GM18907 (cell line): Measurements from ENCODE around the gene KREMEN1.

Experiments
- ATAC-seq: cut with Tn5 transposase; IDR thresholded peaks from one replicate; pipeline ENCODE4 v1.9.1; 2021; ENCODE audit warnings: mild to moderate bottlenecking, moderate library complexity; ENCODE audit not compliant: unreplicated experiment

Gene KREMEN1

DNA sequence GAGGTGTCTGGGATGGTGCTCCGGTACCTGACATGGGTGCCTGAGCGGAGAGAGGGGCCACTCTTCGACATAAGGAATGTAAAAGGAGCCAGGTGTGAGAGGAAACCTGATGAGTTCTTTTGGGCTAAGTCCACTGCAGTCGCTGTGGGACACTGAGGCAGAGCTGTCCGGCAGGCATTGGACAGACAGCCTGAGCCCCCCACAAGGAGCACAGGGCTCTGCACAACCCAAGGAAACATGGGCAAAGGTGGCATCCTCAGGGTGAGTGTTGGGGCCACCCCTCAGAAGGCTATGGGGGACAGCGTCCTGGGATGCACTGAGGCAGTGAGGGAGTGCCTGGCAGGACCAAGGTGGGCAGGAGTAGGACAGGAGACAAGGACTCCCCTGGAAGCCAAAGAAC, 75.2 kb downstream of the KREMEN1 start:
- ATAC-seq: no peak

DNA sequence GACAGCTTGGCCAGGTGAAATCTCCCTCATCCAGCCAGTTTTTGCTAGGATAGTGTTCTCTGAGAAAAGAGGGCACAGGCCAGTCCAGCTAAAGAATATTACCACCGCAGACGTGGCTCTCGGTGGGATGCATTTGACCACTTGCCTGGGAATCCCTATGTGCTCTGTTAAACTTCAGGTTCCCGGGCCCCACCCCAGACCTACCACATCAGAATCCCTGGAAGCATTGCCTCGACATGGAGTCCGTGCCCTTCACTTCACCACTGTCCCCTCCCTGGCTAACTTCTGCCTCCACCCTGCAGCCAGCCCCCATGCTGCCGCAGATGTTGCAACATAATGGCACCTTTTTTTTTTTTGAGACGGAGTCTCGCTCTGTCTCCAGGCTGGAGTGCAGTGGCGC, 76.0 kb downstream of the KREMEN1 start:
- no peak for ATAC-seq

DNA sequence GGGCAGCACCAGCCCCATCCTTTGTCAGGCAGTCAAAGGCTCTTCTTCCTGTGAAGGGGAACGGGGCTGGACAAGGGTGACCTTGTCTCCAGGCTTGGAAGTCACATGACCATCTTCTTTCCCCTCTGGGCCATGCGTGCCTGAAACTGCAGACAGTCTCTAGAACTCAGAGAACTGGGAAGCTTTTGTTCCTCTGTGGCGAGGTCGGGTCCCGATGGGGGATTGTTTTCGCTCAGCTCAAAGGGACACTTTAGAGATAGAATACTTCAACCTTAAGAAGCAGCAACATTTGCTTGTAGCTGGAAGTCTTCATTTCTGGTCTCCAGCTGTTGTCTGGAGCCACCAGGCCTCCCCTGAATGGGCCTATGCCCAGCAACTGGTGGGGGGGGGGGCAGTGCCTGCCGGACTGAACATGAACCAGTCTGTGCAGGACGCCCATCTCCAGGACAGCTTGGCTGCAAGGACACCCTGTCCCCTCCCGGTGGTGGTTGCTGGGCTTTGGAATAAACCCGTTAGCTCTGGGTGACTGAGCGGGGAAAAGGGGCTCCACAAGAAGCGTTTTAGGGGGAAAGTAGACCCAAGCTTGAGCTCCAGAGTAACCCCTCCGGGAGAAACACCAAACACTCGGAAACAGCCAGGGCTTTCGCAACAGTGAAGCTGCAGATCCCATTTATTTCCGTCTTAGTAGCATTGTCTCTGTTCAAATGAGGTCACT, 77.2 kb downstream of the KREMEN1 start:
- no peak for ATAC-seq

DNA sequence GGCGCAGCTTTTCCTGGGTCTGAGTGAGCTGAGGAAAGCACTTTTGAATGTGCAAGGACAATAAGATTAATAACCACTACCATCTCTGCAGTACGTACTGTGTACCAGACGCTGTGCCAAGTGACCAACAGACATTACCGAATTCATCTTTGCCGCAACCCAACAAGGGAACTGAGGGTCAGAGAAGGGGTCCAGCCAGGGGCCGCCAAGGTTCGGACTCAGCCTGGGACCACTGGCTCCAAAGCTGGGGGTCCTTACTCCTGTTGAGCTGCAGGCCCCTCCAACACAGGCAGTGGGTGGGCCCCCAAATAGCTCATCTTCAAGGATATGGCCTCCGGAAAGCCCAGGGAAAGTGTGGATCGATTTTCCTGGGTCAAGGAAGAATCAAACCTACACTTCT, 77.9 kb downstream of the KREMEN1 start:
- no peak for ATAC-seq

DNA sequence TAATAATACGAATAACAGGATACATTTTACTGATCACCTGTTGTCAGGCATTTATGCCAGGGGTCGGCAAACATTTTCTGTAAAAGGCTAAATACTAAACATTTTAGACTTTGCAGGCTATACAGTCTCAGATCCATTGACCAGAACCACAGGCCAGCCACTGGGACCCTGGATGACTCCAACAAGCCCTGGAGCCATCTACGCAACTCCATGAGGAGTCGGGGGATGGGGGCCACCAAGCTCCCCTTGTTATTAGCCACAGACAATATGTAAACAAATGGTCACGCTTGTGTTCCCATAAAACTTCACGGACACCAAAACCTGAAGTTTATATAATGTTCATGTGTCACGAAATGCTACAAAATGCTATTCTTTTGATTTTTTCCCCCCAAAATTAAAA, 78.5 kb downstream of the KREMEN1 start:
- ATAC-seq: no peak

DNA sequence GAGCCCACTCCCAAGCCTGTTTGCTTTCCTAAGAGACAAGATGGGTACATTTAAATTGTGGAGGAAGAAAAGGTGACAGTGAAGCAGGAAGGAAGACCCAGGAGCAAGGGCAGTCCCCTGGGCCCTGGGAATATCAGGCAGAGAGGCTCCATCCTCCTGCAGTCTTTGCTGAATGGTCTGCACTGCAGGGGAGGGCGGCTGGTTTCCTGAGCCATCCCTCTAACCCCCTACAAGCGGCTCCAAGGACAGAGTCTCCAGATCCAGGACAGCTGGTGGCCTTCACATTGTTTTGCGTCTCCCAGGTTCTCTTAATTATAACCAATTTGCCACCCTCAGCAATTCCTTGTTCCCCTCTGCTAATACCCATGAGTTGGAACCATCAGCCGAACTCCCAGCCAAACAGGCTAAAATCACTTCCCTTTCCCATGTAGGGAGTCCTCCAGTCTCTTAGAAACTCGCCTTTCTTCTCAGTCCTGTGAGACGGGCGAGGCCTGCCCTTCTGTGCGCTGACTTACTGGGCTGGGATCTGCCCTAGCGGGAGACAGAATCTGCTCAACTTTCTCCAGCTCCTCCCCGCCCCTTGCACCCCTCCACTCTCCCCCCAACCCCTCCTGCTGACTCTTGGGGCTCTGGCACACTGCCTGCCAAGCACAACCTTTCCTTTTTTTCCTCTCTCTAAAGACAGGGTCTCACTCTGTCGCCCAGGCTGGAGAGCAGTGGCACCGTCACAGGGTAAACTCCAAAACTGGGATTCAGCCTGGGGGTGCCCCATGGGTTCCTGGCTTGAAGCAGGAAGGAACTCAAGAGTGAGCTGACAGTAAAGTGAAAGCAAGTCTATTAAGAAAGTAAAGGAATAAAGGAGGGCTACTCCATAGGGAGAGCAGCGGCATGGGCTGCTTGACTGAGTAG, 79.5 kb downstream of the KREMEN1 start:
- ATAC-seq: no peak

DNA sequence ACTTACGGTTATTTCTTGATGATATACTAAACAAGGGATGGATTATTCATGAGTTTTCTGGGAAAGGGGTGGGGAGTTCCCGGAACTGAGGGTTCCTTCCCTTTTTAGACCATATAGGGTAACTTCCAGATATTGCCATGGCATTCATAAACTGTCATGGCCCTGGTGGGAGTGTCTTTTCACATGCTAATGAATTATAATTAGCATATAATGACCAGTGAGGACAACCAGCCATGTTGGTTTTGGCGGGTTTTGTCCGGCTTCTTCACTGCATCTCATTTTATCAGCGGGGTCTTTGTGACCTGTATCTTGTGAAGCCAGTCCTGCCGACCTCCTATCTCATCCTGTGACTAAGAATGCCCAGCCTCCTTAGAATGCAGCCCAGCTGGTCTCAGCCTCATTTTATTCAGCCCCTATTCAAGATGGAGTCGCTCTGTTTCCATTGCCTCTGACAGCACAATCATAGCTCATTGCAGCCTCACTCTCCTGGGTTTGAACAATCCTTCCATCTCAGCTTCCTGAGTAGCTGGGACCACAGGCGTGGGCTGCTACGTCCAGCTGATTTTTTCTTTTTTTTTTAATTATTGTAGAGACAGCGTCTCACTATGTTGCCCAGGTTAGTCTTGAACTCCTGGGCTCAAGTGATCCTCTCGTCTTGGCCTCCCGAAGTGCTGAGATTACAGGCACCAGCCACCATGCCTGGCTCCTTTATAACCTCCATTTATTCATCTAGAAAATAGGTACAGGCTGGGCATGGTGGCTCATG, 80.3 kb downstream of the KREMEN1 start:
- ATAC-seq: no peak

DNA sequence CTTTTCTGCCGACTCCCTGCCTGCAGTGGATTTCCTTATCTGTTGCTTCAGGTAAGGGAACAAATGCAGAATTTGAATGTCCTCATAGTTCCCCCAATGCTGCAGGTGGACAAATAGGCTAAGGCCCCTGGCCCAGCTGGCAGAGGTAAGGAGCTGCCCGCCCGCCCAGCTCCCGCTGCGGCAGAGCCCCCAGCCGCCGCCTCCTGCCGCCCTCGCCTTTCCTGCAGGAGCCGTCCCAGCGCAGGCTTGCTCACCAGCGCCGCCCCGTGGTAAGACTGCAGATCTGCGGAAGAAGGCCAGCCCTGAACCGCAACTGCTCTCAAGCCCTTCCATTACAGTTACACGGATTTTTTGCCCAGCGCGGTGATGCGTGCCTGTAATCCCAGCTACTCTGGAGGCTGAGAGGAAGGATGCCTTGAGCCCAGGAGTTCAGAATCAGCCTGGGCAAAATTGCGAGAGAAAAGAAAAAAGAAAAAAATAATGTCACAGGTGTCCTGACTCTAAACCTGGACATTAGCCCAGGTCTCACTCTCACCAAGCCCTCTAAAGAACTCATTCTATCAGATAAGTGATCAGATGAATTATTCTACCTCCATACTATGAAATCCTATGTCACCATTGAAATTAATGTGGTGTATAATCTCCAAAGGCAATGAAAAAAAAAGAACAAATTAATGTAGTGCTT, 81.7 kb downstream of the KREMEN1 start:
- ATAC-seq: peak; percentile 68

DNA sequence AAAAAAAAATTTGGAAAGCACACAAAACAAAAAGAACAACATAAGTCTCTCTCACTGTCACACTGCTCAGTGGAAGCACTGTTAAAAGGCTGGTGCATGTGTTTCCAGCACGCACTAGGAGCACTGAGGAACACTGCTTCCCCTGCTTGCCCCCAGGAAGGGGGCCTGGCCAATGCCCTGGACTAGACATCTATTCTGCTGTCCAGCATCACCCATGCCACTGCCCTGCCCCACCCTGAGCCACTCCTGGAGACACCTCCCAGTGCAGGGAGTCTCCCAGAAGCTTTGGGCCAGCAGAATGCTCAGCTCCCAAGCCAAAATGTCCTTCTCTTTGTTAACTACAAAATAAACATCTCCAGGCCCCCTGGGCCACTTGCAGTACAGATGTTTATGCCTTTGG, 83.1 kb downstream of the KREMEN1 start:
- ATAC-seq: no peak

DNA sequence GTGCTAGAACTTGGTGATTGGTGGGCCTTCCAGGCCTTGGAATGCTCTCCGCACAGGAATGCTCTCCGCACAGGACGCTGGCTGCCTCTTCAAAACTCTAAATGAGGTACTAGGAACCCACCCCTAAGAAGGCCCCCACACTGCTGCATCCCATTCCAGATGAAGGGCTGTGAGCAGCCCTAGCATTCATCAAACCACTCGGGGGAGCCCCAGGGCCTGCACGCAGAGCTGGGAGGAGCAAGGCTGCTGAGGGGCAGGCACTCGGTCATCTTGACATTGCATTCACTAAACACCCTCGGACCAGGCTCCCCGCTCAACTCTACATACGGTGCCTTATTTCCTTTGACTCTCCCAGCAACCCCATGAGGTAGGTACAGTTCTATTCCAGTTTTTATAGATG, 83.7 kb downstream of the KREMEN1 start:
- ATAC-seq: no peak

DNA sequence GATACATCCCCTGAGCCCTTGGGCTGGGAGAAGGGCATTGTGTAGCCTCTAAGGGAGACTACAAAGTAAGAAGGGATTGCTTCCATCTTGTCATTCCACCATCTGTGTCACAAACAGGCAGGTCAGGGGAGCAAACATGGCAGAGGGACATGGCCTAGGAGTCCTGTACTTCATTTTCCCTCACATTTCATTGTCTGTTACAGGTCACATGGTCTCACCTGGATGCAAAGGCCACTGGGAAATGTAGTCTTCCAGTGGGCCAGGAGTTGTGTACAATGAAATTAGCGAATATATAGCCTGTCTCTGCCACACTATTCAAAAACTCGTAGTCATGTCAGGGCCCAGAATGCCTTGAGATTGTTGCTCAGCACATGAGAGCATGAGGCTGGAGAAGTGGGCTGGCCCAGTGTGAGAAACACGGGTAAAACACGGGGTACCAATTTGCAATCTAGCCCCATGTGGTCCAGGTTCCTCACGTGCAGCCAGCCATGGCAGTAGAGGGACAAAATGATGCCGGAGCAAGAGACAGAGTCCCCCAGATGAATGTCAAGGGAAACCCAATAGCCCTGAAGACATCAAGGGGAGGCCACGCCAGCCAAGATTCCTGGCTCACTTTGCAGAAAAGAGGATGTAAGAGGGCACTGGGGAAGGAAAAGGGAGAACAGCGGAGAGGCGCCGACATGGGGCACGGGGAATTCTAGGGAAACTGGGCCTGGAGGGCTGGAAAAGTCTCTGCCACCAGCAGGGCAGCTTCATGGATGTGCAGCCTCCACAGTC, 85.1 kb downstream of the KREMEN1 start:
- ATAC-seq: no peak

DNA sequence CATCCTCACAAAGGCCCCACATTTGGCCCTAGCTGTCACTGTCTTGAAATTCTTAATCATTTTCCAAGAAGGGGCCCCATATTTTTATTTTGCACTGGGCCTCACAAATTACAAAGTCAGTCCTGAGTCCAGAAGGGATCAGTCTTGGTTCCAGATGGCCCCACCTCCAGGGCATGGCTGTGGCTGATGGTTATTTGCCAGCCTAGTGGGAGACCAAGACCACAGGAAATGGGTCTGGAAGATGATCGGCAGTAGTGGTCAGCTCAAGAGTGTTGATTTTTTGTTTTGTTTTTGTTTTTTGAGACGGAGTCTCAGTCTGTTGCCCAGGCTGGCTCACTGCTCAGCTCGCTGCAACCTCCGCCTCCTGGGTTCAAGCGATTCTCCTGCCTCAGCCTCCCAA, 85.7 kb downstream of the KREMEN1 start:
- no peak for ATAC-seq

DNA sequence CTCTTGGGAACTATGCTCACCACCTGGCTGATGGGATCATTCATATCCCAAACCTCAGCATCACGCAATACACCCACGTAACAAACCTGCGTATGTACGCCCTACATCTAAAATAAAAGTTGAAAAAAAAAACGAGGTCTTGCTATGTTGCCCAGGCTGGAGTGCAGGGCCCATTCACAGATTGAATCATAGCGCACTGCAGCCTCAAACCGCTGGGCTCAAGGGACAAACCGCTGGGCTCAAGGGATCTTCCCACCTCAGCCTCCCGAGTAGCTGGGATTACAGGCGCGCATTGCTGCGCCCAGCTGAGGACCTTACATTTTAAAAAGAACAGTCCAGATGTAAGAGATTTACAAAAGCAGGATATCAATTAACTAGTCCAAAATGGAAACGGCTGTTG, 91.0 kb downstream of the KREMEN1 start:
- ATAC-seq: no peak

DNA sequence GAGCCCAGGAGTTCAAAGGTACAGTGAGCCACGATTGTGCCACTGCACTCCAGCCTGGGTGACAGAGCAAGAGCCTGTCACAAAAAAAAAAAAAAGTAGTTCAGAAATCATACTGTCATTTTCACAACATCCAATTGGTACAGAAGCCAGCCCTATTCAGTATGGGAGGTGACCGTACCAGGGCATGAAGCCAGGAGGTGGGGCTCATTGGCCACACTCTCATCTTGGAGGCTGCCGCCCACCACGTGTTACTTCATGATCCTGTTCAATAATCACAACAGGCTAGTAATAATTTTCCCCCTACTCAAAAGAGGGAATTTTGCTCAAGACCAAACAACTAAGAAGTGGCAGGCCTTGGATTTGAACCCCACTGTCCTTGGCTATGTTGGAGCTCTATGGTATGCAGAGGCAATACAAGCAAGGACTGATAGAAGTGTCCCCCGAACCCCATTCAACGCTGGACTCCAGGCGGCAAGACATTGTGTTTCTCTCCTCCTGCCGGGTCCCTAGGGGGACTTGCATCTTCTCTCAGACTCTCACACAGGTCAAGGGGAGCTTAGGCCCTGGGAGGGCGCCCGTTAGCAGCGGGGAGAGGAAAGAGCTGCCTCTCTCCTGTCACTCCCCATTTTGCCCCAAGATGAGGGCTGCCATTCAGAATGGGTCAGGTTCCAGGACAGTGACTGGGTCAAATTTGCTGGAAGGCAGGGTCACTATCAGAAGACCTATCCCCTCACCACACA, 92.7 kb downstream of the KREMEN1 start:
- ATAC-seq: no peak

DNA sequence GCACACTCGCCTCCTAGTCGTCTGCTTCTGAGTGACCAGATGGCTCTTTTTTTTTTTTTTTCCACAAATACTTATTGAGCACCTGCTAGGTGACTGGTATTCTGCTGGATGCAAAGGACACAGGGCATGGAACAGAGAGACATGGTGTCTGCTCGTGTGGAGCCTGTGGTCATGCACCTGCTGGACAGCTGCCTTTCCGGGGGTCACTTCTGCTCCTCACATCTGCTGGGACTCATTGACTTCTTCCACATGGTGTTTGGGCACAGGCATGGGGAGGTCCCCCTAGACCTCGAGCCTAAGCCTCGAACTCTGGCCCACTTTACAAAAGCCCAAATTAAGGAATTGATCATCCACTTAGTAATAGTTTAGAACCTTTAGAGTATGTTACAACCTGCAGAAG, 93.3 kb downstream of the KREMEN1 start:
- no peak for ATAC-seq

DNA sequence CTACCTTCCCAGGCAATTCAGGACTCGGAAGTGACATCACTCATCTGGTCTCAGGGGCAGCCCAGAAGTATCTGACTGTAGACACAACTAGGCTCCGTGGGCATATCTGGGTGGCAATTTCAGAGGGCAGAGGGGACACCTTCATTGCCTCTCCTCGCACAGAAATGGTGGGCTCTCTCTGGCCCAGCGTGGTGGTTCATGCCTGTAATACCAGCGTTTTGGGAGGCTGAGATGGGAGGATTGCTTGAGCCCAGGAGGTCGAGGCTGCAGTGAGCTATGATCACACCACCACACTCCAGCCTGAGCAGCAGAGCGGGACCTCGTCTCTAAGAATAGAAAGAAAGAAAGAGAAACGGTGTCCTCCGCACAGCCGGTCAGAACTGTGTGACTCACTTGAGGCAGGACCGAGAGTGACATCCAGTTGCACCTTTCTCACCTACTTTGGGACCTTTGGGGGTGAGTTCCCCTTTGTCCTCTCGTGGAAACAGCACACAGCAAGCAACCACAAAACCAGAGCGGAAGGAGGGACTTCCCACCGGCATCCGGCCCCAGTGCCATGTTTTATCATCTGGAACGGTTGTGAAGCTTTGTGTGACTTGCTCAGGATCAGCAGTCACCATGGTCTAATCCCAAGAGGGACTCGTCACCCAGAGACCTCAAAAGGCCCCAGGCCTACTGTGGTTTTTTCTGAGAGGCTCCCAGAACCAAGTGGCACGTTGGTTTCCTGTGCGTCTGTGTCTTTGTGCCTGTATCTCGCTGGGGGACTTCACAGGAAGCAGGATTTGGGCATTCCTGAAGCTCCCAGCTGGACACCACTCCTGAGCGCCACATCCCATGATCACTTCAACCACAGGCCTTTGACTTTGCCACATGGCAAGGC, 94.4 kb downstream of the KREMEN1 start:
- ATAC-seq: peak; percentile 89

DNA sequence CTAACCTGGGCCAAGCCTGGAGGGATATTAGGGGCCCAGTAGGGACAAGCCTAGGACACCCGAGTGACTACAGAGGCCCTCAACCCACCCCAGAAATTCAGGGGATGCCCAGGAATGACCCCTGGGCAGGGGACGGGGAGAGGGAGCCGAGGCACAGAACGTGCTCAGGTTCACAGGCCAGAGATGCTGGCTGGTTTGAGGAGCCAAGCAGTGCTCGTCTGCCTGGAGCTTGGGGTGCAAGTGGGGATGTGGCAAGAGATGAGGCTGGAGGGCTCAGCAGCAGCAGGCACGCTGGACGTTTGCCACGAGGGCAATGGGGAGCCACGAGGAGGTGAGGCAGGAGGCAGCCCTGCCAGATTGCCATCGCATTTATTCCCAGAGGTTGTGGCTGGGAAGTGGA, 98.9 kb downstream of the KREMEN1 start:
- ATAC-seq: no peak

DNA sequence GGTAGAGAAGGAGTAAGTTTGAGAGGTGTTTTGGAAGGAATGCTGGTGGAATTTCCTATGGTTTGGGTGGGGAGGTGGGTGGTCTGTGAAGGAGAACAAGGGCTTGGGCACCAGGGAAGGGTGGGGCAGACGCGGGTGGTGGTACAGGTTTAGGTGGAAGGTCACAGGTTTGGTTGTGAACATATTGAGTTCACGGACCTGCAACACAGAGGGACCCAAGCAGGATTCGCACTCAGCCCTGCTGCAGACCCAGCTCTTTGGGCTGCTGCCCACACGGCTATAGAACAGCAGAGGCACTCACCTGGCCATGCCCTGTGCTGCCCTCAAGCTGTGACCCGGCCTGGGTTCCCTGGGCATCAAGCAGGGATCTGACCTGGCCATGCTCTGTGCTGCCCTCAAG, 99.4 kb downstream of the KREMEN1 start:
- no peak for ATAC-seq
